WTC11 (cell line): ENCODE data around the gene ZNF776. TPM values are rescaled to one million over a fixed set of nuclear protein-coding genes. Genes with fewer than 3 reads are reported as not detected.

Experiments
- ATAC-seq: fragments of 200-7000 bp; cut with Tn5 transposase; 2 replicates; pipeline ENCODE4 v1.10.0; 2021; ENCODE audit warnings: mild to moderate bottlenecking, moderate library complexity
- CTCF ChIA-PET: fragments of 300-600 bp; sonication (Branson Sonifier 250); formaldehyde crosslinking; loops from one replicate; lab custom pipeline; 2021; ENCODE audit warnings: antibody characterized with exemption; lab: Charles Lee
- POLR2A ChIA-PET: fragments of 350-600 bp; sonication (Branson Sonifier 250); formaldehyde crosslinking; loops from one replicate; lab custom pipeline; 2021; ENCODE audit warnings: antibody characterized with exemption; lab: Charles Lee
- DNase-seq: peaks from one replicate; pipeline ENCODE4 v3.0.0; 2021; ENCODE audit warnings: low spot score
- H3K27ac Mint-ChIP-seq: 2 replicates; pipeline ENCODE4 v1.8.0; 2021; ENCODE audit warnings: mixed read lengths
- H3K27me3 Mint-ChIP-seq: 2 replicates; pipeline ENCODE4 v1.8.0; 2021; ENCODE audit warnings: low read depth, mild to moderate bottlenecking, moderate library complexity, mixed read lengths
- H3K36me3 Mint-ChIP-seq: 2 replicates; pipeline ENCODE4 v1.8.0; 2021; ENCODE audit warnings: mixed read lengths
- H3K4me1 Mint-ChIP-seq: 2 replicates; pipeline ENCODE4 v1.8.0; 2022; ENCODE audit warnings: mixed read lengths
- H3K4me3 Mint-ChIP-seq: 2 replicates; pipeline ENCODE4 v1.8.0; 2021; ENCODE audit warnings: mild to moderate bottlenecking, moderate library complexity, mixed read lengths
- H3K9me3 Mint-ChIP-seq: 2 replicates; pipeline ENCODE4 v1.8.0; 2021; ENCODE audit warnings: mixed read lengths
- ATF1 ChIP-seq: sonication (generic); formaldehyde crosslinking; IDR thresholded peaks from 2 replicates; pipeline ENCODE4 v1.8.1; 2023; ENCODE audit warnings: mild to moderate bottlenecking, moderate library complexity, missing genetic modification reagents
- CREM ChIP-seq: sonication (generic); formaldehyde crosslinking; IDR thresholded peaks from 2 replicates; pipeline ENCODE4 v1.8.1; 2022; ENCODE audit warnings: mild to moderate bottlenecking, missing genetic modification reagents, moderate library complexity
- ELF4 ChIP-seq: sonication (generic); formaldehyde crosslinking; IDR thresholded peaks from 2 replicates; pipeline ENCODE4 v1.8.1; 2022; ENCODE audit warnings: low read depth, mild to moderate bottlenecking, moderate library complexity, missing genetic modification reagents
- EMX1 ChIP-seq: fragments of 250-450 bp; sonication (Bioruptor Pico); IDR thresholded peaks from 2 replicates; pipeline ENCODE4 v1.8.0; 2021; ENCODE audit warnings: mild to moderate bottlenecking
- FOXK1 ChIP-seq: sonication (generic); formaldehyde crosslinking; IDR thresholded peaks from 2 replicates; pipeline ENCODE4 v1.8.0; 2022; ENCODE audit warnings: mild to moderate bottlenecking, moderate library complexity, missing genetic modification reagents
- GRHL2 ChIP-seq: fragments of 250-450 bp; sonication (Bioruptor Pico); IDR thresholded peaks from 2 replicates; pipeline ENCODE4 v1.8.0; 2022; ENCODE audit warnings: mild to moderate bottlenecking, moderate library complexity; ENCODE audit not compliant: insufficient replicate concordance, severe bottlenecking
- IRF2 ChIP-seq: sonication (generic); formaldehyde crosslinking; IDR thresholded peaks from 2 replicates; pipeline ENCODE4 v1.8.0; 2022; ENCODE audit warnings: low read depth, missing genetic modification reagents, borderline replicate concordance
- MXD4 ChIP-seq: fragments of 250-450 bp; sonication (Bioruptor Pico); IDR thresholded peaks from 2 replicates; pipeline ENCODE4 v1.8.0; 2021; ENCODE audit warnings: mild to moderate bottlenecking, moderate library complexity, borderline replicate concordance
- NFATC4 ChIP-seq: fragments of 250-450 bp; sonication (Bioruptor Pico); IDR thresholded peaks from 2 replicates; pipeline ENCODE4 v1.9.0; 2021; ENCODE audit warnings: mild to moderate bottlenecking
- NFE2L1 ChIP-seq: sonication (generic); formaldehyde crosslinking; IDR thresholded peaks from 2 replicates; pipeline ENCODE4 v1.8.1; 2023; ENCODE audit warnings: missing genetic modification reagents
- NR1H2 ChIP-seq: sonication (generic); formaldehyde crosslinking; IDR thresholded peaks from 2 replicates; pipeline ENCODE4 v1.9.0; 2021; ENCODE audit warnings: mild to moderate bottlenecking, moderate library complexity, missing genetic modification reagents
- RELA ChIP-seq: sonication (generic); formaldehyde crosslinking; IDR thresholded peaks from 2 replicates; pipeline ENCODE4 v1.8.1; 2022; ENCODE audit warnings: missing genetic modification reagents, mild to moderate bottlenecking, borderline replicate concordance
- RORB ChIP-seq: fragments of 250-450 bp; sonication (Bioruptor Pico); IDR thresholded peaks from 2 replicates; pipeline ENCODE4 v1.9.0; 2021; ENCODE audit warnings: mild to moderate bottlenecking
- SMAD3 ChIP-seq: sonication (generic); formaldehyde crosslinking; IDR thresholded peaks from 2 replicates; pipeline ENCODE4 v1.8.0; 2022; ENCODE audit warnings: missing genetic modification reagents, mild to moderate bottlenecking, borderline replicate concordance
- SMAD4 ChIP-seq: sonication (generic); formaldehyde crosslinking; IDR thresholded peaks from 2 replicates; pipeline ENCODE4 v1.8.0; 2022; ENCODE audit warnings: mild to moderate bottlenecking, missing genetic modification reagents
- SP1 ChIP-seq: sonication (generic); formaldehyde crosslinking; conservative IDR thresholded peaks from 2 replicates; pipeline ENCODE4 v1.8.1; 2022; ENCODE audit warnings: missing genetic modification reagents
- TEAD1 ChIP-seq: sonication (generic); formaldehyde crosslinking; IDR thresholded peaks from 2 replicates; pipeline ENCODE4 v1.8.0; 2022; ENCODE audit warnings: mild to moderate bottlenecking, missing genetic modification reagents
- ZNF423 ChIP-seq: fragments of 250-450 bp; sonication (Bioruptor Pico); IDR thresholded peaks from 2 replicates; pipeline ENCODE4 v2.1.2; 2022; ENCODE audit warnings: mild to moderate bottlenecking, moderate library complexity
- total RNA-seq: library from RNA; stranded (reverse); gene quantifications from 3 replicates; pipeline ENCODE4 v1.2.3, GENCODE V29; 2021
- TF ChIP-seq, protein P1 (sequence below): sonication (generic); formaldehyde crosslinking; IDR thresholded peaks from 2 replicates; pipeline ENCODE4 v1.8.1; 2023; ENCODE audit warnings: mild to moderate bottlenecking, missing genetic modification reagents, moderate library complexity
- TF ChIP-seq, protein P2 (sequence below): fragments of 250-450 bp; sonication (Bioruptor Pico); IDR thresholded peaks from 2 replicates; pipeline ENCODE4 v1.9.0; 2021; ENCODE audit warnings: moderate library complexity, mild to moderate bottlenecking, inconsistent platforms, borderline replicate concordance
- TF ChIP-seq, protein P3 (sequence below): sonication (generic); formaldehyde crosslinking; IDR thresholded peaks from 2 replicates; pipeline ENCODE4 v1.8.0; 2023; ENCODE audit warnings: mild to moderate bottlenecking, missing genetic modification reagents
- TF ChIP-seq, protein P4 (sequence below): sonication (generic); formaldehyde crosslinking; IDR thresholded peaks from 2 replicates; pipeline ENCODE4 v1.8.0; 2022; ENCODE audit warnings: missing genetic modification reagents
- TF ChIP-seq, protein P5 (sequence below): sonication (generic); formaldehyde crosslinking; conservative IDR thresholded peaks from 2 replicates; pipeline ENCODE4 v1.8.1; 2022; ENCODE audit warnings: mild to moderate bottlenecking, missing genetic modification reagents
- TF ChIP-seq, protein P6 (sequence below): fragments of 250-450 bp; sonication (Bioruptor Pico); IDR thresholded peaks from 2 replicates; pipeline ENCODE4 v1.9.0; 2021; ENCODE audit warnings: mild to moderate bottlenecking
- TF ChIP-seq, protein P7 (sequence below): sonication (generic); formaldehyde crosslinking; IDR thresholded peaks from 2 replicates; pipeline ENCODE4 v1.8.0; 2022; ENCODE audit warnings: mild to moderate bottlenecking, missing genetic modification reagents
- TF ChIP-seq, protein P8 (sequence below): fragments of 250-450 bp; sonication (Bioruptor Pico); conservative IDR thresholded peaks from 2 replicates; pipeline ENCODE4 v1.9.0; 2021; ENCODE audit warnings: mild to moderate bottlenecking

The ZNF776 gene
- total RNA-seq, 1 experiment from 2014 or later, result 14.3 TPM

DNA sequence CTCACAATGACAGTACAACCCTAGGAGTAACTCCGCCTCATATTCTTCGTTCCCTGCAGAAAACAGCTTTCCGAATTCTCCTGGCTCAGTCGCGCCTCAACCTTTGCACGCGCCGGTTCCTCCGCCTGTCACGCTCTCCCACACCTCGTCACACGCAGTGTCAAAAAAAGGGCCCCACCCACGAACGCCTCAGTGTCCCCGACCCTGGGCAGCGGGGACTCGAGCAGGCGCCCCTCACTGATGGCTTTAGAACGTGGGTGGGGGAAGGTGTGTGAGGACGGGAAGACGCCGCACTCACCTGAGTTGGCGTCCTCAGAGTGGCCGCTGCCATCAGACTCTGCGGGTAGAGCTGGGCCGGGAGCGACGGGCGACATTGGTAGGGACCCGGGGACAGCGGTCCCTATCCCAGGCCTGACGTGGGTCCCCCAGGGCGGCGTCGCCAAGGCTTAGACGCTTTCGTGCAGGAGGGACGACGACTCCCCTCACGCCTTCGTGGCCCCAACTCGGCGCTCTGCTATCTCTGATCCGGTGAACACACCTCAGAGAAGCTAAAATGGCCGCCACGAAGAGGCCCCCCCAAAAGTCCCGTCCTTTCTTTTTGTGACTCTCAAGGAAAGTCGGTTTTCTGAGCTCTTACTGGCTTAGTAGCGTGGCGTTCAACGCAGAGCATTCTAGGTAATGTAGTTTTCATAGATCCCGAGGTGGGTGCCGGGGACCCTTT lies 37.8 kb upstream of the ZNF776 start, which contains the start of gene ZNF154:
TSS of gene ZNF154 (minus strand) at position 564 of the 721 bp plus-strand sequence. CDS start at position 331, 233 bp downstream.
- 0 out of 2 replicates have a peak, but pooled peaks cover 6% of the 10 kb centered on the region for H3K27me3 Mint-ChIP-seq
- H3K4me1 Mint-ChIP-seq, result peaks cover 37% of the 10 kb centered on the region
- ChIA-PET POLR2A (interaction anchor here (0.6 to 1.8 kb wide), 17 partner anchors 12 to 298 kb away, joined by 3 to 14 read pairs (median 4); partner anchors contain the start of genes ZNF134, ZNF17, ZNF211 and ZNF417), CTCF (interaction anchor here (0.6 to 2.1 kb wide), 17 partner anchors 9 to 866 kb away, joined by 3 to 22 read pairs (median 6); partner anchors contain the start of genes ZNF134, ZNF211, ZNF419 and ZNF551)
- no peaks in the 10 kb centered on the region for H3K9me3 Mint-ChIP-seq
- ATAC-seq, result peak; percentile 97
- peaks cover 28% of the 10 kb centered on the region for H3K36me3 Mint-ChIP-seq
- peak; percentile 78 for DNase-seq
- H3K27ac Mint-ChIP-seq, result peak within 1 kb of the TSS; percentile 77
- H3K4me3 Mint-ChIP-seq, result peak within 1 kb of the TSS; percentile 100
- TF ChIP-seq, protein P1, sequence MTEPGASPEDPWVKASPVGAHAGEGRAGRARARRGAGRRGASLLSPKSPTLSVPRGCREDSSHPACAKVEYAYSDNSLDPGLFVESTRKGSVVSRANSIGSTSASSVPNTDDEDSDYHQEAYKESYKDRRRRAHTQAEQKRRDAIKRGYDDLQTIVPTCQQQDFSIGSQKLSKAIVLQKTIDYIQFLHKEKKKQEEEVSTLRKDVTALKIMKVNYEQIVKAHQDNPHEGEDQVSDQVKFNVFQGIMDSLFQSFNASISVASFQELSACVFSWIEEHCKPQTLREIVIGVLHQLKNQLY, result no peak
- TF ChIP-seq TEAD1 (CRISPR knock-in tag), result no peak
- TF ChIP-seq, protein P2, sequence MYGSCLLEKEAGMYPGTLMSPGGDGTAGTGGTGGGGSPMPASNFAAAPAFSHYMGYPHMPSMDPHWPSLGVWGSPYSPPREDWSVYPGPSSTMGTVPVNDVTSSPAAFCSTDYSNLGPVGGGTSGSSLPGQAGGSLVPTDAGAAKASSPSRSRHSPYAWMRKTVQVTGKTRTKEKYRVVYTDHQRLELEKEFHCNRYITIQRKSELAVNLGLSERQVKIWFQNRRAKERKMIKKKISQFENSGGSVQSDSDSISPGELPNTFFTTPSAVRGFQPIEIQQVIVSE, result no peak
- TF ChIP-seq, protein P3, sequence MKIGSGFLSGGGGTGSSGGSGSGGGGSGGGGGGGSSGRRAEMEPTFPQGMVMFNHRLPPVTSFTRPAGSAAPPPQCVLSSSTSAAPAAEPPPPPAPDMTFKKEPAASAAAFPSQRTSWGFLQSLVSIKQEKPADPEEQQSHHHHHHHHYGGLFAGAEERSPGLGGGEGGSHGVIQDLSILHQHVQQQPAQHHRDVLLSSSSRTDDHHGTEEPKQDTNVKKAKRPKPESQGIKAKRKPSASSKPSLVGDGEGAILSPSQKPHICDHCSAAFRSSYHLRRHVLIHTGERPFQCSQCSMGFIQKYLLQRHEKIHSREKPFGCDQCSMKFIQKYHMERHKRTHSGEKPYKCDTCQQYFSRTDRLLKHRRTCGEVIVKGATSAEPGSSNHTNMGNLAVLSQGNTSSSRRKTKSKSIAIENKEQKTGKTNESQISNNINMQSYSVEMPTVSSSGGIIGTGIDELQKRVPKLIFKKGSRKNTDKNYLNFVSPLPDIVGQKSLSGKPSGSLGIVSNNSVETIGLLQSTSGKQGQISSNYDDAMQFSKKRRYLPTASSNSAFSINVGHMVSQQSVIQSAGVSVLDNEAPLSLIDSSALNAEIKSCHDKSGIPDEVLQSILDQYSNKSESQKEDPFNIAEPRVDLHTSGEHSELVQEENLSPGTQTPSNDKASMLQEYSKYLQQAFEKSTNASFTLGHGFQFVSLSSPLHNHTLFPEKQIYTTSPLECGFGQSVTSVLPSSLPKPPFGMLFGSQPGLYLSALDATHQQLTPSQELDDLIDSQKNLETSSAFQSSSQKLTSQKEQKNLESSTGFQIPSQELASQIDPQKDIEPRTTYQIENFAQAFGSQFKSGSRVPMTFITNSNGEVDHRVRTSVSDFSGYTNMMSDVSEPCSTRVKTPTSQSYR, result no peak
- TF ChIP-seq NFATC4 (CRISPR knock-in tag), result no peak
- TF ChIP-seq, protein P4, sequence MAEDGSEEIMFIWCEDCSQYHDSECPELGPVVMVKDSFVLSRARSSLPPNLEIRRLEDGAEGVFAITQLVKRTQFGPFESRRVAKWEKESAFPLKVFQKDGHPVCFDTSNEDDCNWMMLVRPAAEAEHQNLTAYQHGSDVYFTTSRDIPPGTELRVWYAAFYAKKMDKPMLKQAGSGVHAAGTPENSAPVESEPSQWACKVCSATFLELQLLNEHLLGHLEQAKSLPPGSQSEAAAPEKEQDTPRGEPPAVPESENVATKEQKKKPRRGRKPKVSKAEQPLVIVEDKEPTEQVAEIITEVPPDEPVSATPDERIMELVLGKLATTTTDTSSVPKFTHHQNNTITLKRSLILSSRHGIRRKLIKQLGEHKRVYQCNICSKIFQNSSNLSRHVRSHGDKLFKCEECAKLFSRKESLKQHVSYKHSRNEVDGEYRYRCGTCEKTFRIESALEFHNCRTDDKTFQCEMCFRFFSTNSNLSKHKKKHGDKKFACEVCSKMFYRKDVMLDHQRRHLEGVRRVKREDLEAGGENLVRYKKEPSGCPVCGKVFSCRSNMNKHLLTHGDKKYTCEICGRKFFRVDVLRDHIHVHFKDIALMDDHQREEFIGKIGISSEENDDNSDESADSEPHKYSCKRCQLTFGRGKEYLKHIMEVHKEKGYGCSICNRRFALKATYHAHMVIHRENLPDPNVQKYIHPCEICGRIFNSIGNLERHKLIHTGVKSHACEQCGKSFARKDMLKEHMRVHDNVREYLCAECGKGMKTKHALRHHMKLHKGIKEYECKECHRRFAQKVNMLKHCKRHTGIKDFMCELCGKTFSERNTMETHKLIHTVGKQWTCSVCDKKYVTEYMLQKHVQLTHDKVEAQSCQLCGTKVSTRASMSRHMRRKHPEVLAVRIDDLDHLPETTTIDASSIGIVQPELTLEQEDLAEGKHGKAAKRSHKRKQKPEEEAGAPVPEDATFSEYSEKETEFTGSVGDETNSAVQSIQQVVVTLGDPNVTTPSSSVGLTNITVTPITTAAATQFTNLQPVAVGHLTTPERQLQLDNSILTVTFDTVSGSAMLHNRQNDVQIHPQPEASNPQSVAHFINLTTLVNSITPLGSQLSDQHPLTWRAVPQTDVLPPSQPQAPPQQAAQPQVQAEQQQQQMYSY (CRISPR knock-in tag), result no peak
- TF ChIP-seq ELF4 (CRISPR knock-in tag), result no peak
- no peak; the same call in 1 of the 2 replicates for TF ChIP-seq FOXK1 (CRISPR knock-in tag)
- TF ChIP-seq SP1, result no peak
- TF ChIP-seq SMAD4, result no peak
- TF ChIP-seq NR1H2 (CRISPR knock-in tag), result no peak
- TF ChIP-seq GRHL2 (CRISPR knock-in tag), result no peak
- no peak for TF ChIP-seq IRF2
- TF ChIP-seq, protein P5, sequence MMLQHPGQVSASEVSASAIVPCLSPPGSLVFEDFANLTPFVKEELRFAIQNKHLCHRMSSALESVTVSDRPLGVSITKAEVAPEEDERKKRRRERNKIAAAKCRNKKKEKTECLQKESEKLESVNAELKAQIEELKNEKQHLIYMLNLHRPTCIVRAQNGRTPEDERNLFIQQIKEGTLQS (CRISPR knock-in tag), result no peak
- TF ChIP-seq, protein P6, sequence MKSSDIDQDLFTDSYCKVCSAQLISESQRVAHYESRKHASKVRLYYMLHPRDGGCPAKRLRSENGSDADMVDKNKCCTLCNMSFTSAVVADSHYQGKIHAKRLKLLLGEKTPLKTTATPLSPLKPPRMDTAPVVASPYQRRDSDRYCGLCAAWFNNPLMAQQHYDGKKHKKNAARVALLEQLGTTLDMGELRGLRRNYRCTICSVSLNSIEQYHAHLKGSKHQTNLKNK, result no peak
- TF ChIP-seq, protein P7, sequence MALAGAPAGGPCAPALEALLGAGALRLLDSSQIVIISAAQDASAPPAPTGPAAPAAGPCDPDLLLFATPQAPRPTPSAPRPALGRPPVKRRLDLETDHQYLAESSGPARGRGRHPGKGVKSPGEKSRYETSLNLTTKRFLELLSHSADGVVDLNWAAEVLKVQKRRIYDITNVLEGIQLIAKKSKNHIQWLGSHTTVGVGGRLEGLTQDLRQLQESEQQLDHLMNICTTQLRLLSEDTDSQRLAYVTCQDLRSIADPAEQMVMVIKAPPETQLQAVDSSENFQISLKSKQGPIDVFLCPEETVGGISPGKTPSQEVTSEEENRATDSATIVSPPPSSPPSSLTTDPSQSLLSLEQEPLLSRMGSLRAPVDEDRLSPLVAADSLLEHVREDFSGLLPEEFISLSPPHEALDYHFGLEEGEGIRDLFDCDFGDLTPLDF (CRISPR knock-in tag), result no peak
- TF ChIP-seq SMAD3 (CRISPR knock-in tag), result 0 out of 2 replicates have a peak, but pooled peaks have one; percentile 9
- no peak for TF ChIP-seq MXD4 (CRISPR knock-in tag)
- TF ChIP-seq CREM (CRISPR knock-in tag), result no peak
- TF ChIP-seq RORB (CRISPR knock-in tag), result no peak
- no peak for TF ChIP-seq NFE2L1 (CRISPR knock-in tag)
- TF ChIP-seq ZNF423, result no peak
- TF ChIP-seq, protein P8, sequence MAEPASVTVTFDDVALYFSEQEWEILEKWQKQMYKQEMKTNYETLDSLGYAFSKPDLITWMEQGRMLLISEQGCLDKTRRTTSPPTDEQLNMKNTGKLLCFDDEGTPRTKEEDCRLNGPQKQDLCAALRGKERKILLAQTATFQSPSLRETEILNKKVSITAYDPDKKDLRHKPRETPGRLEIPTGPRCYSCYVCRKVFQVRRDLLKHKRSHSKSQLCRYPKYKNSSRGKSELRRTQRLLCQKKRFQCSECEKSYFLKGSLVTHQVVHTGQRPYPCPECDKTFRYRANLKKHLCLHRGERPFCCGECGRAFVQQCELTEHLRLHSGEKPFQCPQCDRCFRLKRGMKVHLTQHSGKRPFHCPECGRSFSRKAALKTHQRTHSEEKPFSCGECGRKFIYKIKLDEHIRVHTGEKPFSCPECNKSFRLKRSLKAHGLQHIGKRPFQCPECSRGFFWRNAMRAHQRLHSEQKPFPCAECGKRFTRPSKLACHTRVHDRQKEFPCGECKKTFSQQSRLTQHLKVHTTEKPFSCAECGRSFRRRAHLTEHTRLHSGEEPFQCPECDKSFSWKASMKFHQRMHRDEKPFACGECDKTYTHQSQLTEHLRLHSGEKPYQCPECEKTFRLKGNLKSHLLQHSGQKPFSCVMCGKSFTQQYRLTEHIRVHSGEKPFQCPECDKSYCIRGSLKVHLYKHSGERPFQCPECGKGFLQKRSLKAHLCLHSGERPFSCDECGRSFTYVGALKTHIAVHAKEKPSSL (CRISPR knock-in tag), result no peak
- no peak for TF ChIP-seq RELA (CRISPR knock-in tag)
- no peak for TF ChIP-seq EMX1 (CRISPR knock-in tag)
- no peak for TF ChIP-seq ATF1
